CD4-positive, alpha-beta T cell treated with Interleukin-10 for 1 hour (primary cell): Measurements from ENCODE around the gene CLEC2L.
"Not testable (repeated sequence)": the region's sequence is repeated elsewhere in the genome, so short reads cannot be mapped to it uniquely, and the experiment has no call there.

ENCODE experiments used
- DNase-seq: peaks from one replicate; pipeline ENCODE4 v3.0.0-alpha.2; 2020

The CLEC2L gene

GRCh38 chr7:139523968-139524815, 707 bp downstream of the CLEC2L start:
- no peak for DNase-seq

GRCh38 chr7:139525239-139525638, 1.8 kb downstream of the CLEC2L start:
- no peak for DNase-seq

- DNase-seq = no peak
Observed at GRCh38 chr7:139525750-139526149, 2.3 kb downstream of the CLEC2L start.

GRCh38 chr7:139526578-139527544, 3.4 kb downstream of the CLEC2L start:
- no peak for DNase-seq

- no peak for DNase-seq
Observed at GRCh38 chr7:139531094-139531493, 7.6 kb downstream of the CLEC2L start.

- DNase-seq = no peak
Observed at GRCh38 chr7:139532636-139533155, 9.2 kb downstream of the CLEC2L start.

GRCh38 chr7:139534096-139534495, 10.6 kb downstream of the CLEC2L start:
- DNase-seq = no peak

GRCh38 chr7:139534966-139535651, 11.6 kb downstream of the CLEC2L start:
- no peak for DNase-seq

- no peak for DNase-seq
Observed at GRCh38 chr7:139536152-139536551, 12.7 kb downstream of the CLEC2L start.

- no peak for DNase-seq
Observed at GRCh38 chr7:139538881-139539635, 15.6 kb downstream of the CLEC2L start.

GRCh38 chr7:139540203-139540602, 16.7 kb downstream of the CLEC2L start:
- DNase-seq = no peak

- no peak for DNase-seq
Observed at GRCh38 chr7:139541600-139542307, 18.3 kb downstream of the CLEC2L start.

- no peak for DNase-seq
Observed at GRCh38 chr7:139542308-139543151, 19.0 kb downstream of the CLEC2L start.

GRCh38 chr7:139543801-139544603, 20.5 kb downstream of the CLEC2L start:
- no peak for DNase-seq

GRCh38 chr7:139544645-139545044, 21.2 kb downstream of the CLEC2L start:
- DNase-seq = no peak

GRCh38 chr7:139548302-139549028, 25.0 kb downstream of the CLEC2L start:
- no peak for DNase-seq

GRCh38 chr7:139553991-139554700, 30.7 kb downstream of the CLEC2L start:
- DNase-seq = not testable (repeated sequence)
